Urinary bladder (tissue), 4 donors: ENCODE data around the gene SS18. TPM values are rescaled to one million over a fixed set of nuclear protein-coding genes. Genes with fewer than 3 reads are reported as not detected.
A peak's percentile ranks its signal among the peaks of the same experiment; 100 is the strongest.

ENCODE experiments used
- DNase-seq: peaks from one replicate; pipeline ENCODE4 v3.0.0-alpha.2; 2015; ENCODE audit errors: extremely low spot score
- H3K27ac ChIP-seq: one replicate; pipeline ENCODE4 v1.5.1; 2013; ENCODE audit warnings: low read depth, mild to moderate bottlenecking, moderate library complexity
- H3K36me3 ChIP-seq: one replicate; pipeline ENCODE4 v1.6.1; 2013; ENCODE audit warnings: mild to moderate bottlenecking, moderate library complexity; ENCODE audit not compliant: insufficient read depth
- H3K4me1 ChIP-seq: one replicate; pipeline ENCODE4 v1.6.1; 2013; ENCODE audit warnings: mild to moderate bottlenecking, moderate library complexity; ENCODE audit not compliant: insufficient read depth
- H3K4me3 ChIP-seq: one replicate; pipeline ENCODE4 v1.5.1; 2013; ENCODE audit warnings: low read depth, low read length
- WGBS: extraction: QIAGEN DNeasy Blood & Tissue Kit; methylation state at CpG from one replicate; pipeline ENCODE4 v1.1.7; 2013; 5-methylcytosine and 5-hydroxymethylcytosine counted together
- polyA plus RNA-seq: library from polyadenylated mRNA; stranded (reverse); fragments of 200-250 nt; gene quantifications from one replicate; pipeline ENCODE4 v1.2.3, GENCODE V29; 2013
- total RNA-seq: library from RNA; depleted of rRNA; stranded (reverse); fragments of >200 nt; gene quantifications from one replicate; pipeline ENCODE4 v1.2.3, GENCODE V29; 2014
- donor health status: healthy with polysubstance abuse.
- donor health status: healthy.

SS18 gene
- total and polyA plus RNA-seq, 2 donors = 51.2 to 157 TPM

- WGBS = 2% methylated on average over 29 of the region's 29 CpGs
- DNase-seq = no peak
- H3K4me3 ChIP-seq = peak overlapping the region; percentile 87
These were observed 726 bp upstream of the SS18 start for GRCh38 chr18:26091047-26091630.

DNA sequence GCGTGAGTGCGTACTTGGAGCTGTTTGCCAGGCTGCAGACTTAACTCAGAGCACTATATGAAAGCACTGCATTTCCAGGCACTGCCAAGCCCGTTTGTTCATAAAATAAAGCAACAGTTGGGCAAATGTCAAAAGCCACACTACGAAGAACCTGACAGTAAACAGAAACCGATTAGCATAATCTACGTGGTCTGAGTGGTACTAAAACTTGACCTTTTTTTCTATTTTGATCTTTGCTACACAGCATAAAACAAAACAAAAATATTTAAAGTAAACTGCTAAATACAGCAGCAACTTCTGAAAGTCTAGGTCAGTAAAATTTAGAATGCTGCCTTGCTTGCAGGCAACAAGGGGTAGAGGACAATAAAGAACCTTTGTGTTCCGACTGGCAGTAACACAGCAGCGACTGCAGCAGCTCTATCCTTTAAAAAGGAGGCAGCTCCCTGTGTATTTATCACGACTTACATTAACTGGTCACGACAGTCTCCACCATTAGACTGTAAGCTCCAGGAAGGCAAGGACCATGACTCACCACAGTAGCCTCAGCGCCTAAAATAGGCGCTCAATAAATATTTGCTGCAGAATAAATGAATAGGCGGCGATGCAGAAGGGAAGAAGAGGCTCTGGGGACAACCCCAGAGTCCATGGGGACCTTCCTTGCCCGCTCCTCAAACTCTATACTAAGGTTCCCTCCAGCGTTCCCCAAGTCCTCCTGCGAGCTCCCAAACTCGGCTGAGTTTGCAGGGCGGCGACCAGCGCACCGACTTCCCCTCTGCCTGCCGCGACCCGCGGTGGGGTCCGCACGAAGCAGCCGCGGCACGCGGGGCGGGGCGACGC lies 902 bp downstream of the SS18 start:
- no peak for DNase-seq
- 1% methylated on average over 35 of the region's 35 CpGs for WGBS
- peak overlapping the region; percentile 98 for H3K27ac ChIP-seq
- H3K4me3 ChIP-seq = peak overlapping the region; percentile 87
- H3K4me1 ChIP-seq = no peaks in the 10 kb centered on the region
- H3K36me3 ChIP-seq = peaks cover 1% of the 10 kb centered on the region

More at GRCh38 chr18:26091047-26091630, 726 bp upstream of the SS18 start:
- peaks cover under 1% of the 10 kb centered on the region for H3K36me3 ChIP-seq
- peak overlapping the region; percentile 98 for H3K27ac ChIP-seq
- H3K4me1 ChIP-seq = no peaks in the 10 kb centered on the region

GRCh38 chr18:26088487-26088886 lies 1.9 kb downstream of the SS18 start:
- Histone ChIP-seq H3K27ac (no peak overlapping the region), H3K4me3 (no peak overlapping the region), H3K36me3 (peaks cover 1% of the 10 kb centered on the region), H3K4me1 (no peaks in the 10 kb centered on the region)
- 38% methylated on average over 3 of the region's 3 CpGs for WGBS
- no peak for DNase-seq

DNA sequence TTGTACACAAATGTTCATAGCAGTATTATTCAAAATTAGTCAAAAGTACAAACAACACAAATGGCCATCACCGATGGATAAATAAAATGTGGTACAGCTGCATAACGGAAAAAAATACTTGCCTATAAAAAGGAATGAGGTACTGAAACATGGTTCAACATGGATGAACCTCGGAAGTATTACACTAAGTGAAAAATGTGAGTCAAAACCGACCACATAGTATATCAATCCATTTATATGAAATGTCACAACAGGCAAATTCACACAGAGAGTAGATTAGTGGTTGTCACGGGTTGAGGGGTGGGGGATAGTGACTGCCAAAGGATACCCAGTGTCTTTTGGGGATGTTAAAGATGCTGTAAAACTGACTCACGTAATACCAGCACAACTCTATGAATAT lies 3.5 kb downstream of the SS18 start:
- Histone ChIP-seq H3K4me3 (no peak overlapping the region), H3K36me3 (peaks cover 1% of the 10 kb centered on the region), H3K27ac (no peak overlapping the region), H3K4me1 (no peaks in the 10 kb centered on the region)
- 86% methylated on average over 6 of the region's 6 CpGs for WGBS
- DNase-seq = no peak

DNA sequence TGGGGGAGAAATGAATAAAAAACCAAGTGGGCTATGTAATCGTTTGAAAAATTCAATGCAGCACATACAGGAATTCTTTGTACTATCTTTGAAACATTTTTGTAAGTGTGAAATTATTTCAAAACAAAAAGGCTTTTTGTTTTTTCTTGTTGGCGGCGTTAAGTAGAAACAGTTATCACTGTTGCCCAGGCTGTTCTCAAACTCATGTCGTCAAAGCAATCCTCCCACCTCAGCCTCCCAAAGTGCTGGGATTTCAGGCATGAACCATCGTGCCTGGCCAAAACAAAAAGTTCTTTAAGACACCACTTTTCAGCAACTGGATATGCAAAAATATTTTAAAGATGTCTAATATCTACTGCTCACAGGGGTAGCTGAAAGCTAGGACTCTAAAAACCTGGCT lies 5.4 kb downstream of the SS18 start:
- no peak for DNase-seq
- WGBS = 91% methylated on average over 5 of the region's 5 CpGs
- no peak overlapping the region for H3K27ac ChIP-seq
- H3K4me1 ChIP-seq = no peaks in the 10 kb centered on the region
- no peak overlapping the region for H3K4me3 ChIP-seq
- peaks cover 1% of the 10 kb centered on the region for H3K36me3 ChIP-seq

DNA sequence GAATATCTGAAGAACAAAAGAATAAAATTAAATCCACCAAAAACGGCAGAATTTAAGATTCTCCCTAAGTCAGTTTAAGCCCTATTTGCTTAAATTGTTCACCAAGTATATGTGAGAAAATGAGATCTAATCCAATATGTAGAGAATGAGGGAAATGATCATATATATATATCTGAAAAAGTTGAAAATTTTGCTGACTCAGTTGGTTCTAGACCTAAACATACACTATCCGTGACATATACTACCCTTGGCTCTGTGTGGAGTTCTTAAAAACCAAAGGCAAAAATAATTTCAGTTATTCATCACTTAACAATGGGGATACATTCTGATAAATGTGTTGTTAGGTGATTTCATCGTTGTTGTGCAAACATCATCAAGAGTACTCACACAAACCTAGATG lies 7.3 kb downstream of the SS18 start:
- Histone ChIP-seq H3K27ac (no peak overlapping the region), H3K4me3 (no peak overlapping the region), H3K4me1 (no peaks in the 10 kb centered on the region), H3K36me3 (peaks cover 1% of the 10 kb centered on the region)
- DNase-seq = no peak
- 93% methylated on average over 3 of the region's 3 CpGs for WGBS

- H3K36me3 ChIP-seq = peaks cover 1% of the 10 kb centered on the region
These were observed 7.9 kb downstream of the SS18 start for GRCh38 chr18:26082475-26082874.

DNA sequence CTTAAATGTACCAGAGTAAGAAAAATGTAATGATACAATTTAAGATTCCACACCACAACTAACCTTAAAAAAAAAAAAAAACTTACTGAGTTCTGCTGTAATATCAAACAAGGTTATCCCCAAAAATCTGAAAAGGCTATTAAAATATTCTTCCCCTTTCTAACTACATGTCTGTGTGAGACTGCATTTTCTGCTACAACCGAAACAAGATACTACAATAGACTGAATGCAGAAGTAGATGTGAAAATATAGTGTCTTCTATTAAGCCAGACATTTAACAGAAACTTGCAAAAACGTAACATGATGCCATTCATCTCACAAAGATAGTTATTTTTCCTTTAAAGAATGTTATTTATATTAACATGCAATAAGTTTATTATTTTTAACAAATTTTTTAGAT lies 16.2 kb downstream of the SS18 start:
- no peak overlapping the region for H3K4me3 ChIP-seq
- WGBS = 89% methylated on average over 2 of the region's 2 CpGs

More at GRCh38 chr18:26082475-26082874, 7.9 kb downstream of the SS18 start:
- Histone ChIP-seq H3K27ac (no peak overlapping the region), H3K4me3 (no peak overlapping the region), H3K4me1 (no peaks in the 10 kb centered on the region)
- 90% methylated on average over 3 of the region's 3 CpGs for WGBS
- DNase-seq = no peak

DNA sequence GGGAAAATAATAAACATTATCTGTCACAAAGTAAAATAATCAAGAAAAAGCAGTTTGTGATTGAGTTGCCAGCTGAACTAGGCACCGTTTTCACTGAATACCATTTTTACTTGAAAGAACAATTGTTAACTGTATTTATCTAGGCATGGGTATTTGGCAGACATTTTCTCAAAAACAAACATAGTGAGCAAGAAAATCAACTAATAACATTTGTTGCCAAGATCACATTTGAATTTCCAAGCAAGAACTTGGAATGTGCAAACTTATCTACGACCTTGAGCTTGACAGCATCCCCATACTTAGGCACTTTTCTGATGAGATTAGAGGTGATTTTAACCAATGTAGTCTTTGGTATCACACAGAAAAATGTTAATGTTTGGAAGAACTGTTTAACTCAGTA lies 16.7 kb downstream of the SS18 start:
- WGBS = 53% methylated on average over 2 of the region's 2 CpGs
- DNase-seq = no peak
- no peak overlapping the region for H3K4me3 ChIP-seq
- no peak overlapping the region for H3K27ac ChIP-seq
- no peaks in the 10 kb centered on the region for H3K4me1 ChIP-seq
- H3K36me3 ChIP-seq = no peaks in the 10 kb centered on the region

More for the DNA sequence above, 16.2 kb downstream of the SS18 start:
- Histone ChIP-seq H3K27ac (no peak overlapping the region), H3K36me3 (no peaks in the 10 kb centered on the region), H3K4me1 (no peaks in the 10 kb centered on the region)
- DNase-seq = no peak

DNA sequence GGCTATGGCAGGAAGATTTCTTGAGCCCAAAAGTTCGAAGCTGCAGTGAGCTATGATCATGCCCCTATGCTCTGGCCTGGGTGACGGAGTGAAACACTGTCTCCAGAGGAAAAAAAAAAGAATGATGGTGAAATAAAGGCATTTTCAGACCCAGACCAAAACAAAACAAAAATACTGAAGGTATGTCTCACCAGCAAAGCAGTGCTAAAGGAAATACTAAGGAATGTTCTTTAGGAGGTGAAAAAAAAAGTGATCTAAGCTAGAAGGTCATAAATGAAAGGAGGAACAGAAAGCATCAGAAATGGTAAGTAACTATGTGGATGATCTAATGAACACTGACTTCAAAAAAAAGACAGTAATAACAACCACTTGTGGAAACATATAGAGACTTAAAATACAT lies 18.7 kb downstream of the SS18 start:
- Histone ChIP-seq H3K4me3 (no peak overlapping the region), H3K27ac (no peak overlapping the region), H3K4me1 (no peaks in the 10 kb centered on the region), H3K36me3 (no peaks in the 10 kb centered on the region)
- 94% methylated on average over 2 of the region's 2 CpGs for WGBS
- no peak for DNase-seq

DNA sequence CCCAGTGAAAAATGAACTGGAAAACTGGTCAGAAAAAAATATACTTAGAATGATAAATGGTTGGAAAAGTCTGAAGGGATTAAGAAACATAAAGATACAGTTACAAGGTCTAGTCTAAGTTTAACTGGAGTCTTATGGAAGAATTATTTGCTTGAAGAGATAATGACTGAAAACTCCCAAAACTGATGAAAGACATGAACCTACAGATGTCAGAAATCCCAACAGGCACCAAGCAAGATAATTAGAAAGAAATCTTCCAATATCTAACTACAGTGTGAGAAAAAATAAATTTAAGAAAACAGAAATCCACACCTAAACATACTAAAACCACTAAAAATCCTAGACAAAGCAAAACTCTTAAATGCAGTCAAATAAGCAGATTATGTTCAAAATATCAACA lies 19.4 kb downstream of the SS18 start:
- Histone ChIP-seq H3K27ac (no peak overlapping the region), H3K4me3 (no peak overlapping the region), H3K4me1 (no peaks in the 10 kb centered on the region), H3K36me3 (peaks cover 2% of the 10 kb centered on the region)
- DNase-seq = no peak

GRCh38 chr18:26059357-26059756 lies 31.1 kb downstream of the SS18 start:
- Histone ChIP-seq H3K36me3 (peaks cover 7% of the 10 kb centered on the region), H3K27ac (no peak overlapping the region), H3K4me1 (no peaks in the 10 kb centered on the region), H3K4me3 (no peak overlapping the region)
- 85% methylated on average over 2 of the region's 2 CpGs for WGBS
- no peak for DNase-seq

DNA sequence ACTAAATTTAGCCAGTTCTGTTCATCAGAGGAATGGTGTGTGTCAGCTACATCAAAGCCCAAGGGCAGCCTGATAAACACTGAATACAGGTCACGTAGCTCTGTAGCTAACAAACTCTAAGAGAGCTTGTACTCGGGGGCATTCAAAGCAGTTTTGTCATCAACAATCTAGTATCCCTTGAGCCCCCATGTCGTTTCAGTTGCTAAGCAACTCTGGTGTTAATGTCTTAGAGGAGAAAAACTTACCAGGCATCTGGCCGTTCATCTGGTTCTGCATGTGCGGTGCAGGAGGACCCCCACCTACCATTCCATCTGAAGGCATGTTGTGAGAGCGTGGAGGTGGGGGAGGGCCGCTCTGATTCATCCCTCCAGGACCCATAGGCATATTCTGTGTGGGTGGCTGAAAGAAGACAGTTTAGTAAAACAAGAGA lies 33.1 kb downstream of the SS18 start:
- H3K4me3 ChIP-seq = no peak overlapping the region
- DNase-seq = no peak
- peaks cover 7% of the 10 kb centered on the region for H3K36me3 ChIP-seq
- H3K27ac ChIP-seq = no peak overlapping the region
- 63% methylated on average over 7 of the region's 7 CpGs for WGBS
- H3K4me1 ChIP-seq = no peaks in the 10 kb centered on the region

DNA sequence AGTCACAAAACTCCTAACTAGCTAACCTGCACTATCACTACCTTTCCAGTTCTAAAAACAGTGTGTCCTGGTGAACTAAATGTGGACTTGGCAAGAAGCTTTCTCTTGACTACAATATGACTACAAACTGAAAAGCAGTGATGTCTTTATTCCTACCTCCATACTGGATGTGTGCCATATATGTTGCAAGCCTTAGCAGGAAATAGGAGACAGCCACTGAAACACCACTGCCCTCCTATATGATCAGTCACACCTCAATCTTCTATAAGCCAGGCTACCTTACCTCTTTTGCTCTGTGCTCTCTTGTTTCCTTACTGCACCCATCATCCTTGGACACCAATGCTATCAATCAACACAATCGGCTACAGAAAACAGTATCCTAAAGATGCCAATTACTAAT lies 34.1 kb downstream of the SS18 start:
- Histone ChIP-seq H3K4me1 (no peaks in the 10 kb centered on the region), H3K4me3 (no peak overlapping the region), H3K36me3 (peaks cover 5% of the 10 kb centered on the region), H3K27ac (no peak overlapping the region)
- 94% methylated on average over 1 of the region's 1 CpG for WGBS
- DNase-seq = no peak
